WTC11 (cell line): ENCODE measurements around the gene DNAJC16.

Experiments used
- CREM ChIP-seq: sonication (generic); formaldehyde crosslinking; IDR thresholded peaks from 2 replicates; pipeline ENCODE4 v1.8.1; 2022; ENCODE audit warnings: mild to moderate bottlenecking, missing genetic modification reagents, moderate library complexity
- CTCF ChIP-seq: fragments of 200-600 bp; IDR thresholded peaks from 2 replicates; pipeline ENCODE4 v1.8.0; 2022; ENCODE audit warnings: antibody characterized with exemption
- NFYB ChIP-seq: sonication (generic); formaldehyde crosslinking; conservative IDR thresholded peaks from 2 replicates; pipeline ENCODE4 v1.8.0; 2022; ENCODE audit warnings: low read depth, missing genetic modification reagents
- ZNF121 ChIP-seq: sonication (generic); formaldehyde crosslinking; IDR thresholded peaks from 2 replicates; pipeline ENCODE4 v1.8.0; 2023; ENCODE audit warnings: missing genetic modification reagents
- TF ChIP-seq, protein P1 (sequence below): sonication (generic); formaldehyde crosslinking; IDR thresholded peaks from 2 replicates; pipeline ENCODE4 v1.8.1; 2023; ENCODE audit warnings: mild to moderate bottlenecking, missing genetic modification reagents, moderate library complexity

DNA sequence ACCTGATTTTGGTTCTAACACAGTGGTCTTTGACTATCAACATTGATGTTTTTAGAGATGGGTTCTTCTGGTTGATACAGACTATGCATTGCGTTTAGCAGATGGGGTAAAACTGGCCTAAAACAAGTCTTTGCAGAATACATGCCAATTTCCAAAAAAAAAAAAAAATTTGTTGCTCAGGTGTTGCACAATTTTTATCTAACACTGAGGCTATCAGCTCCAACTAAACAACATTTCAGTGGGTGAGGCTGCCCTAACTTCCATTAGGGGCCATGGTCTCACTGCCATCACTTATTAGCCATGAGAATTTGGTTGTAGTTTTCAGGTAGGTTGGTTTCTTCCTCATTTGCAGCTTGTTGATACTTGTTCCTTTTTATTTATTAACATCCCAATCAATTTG lies 44.2 kb downstream of the DNAJC16 start:
- TF ChIP-seq CTCF (no peak), NFYB (no peak), ZNF121 (CRISPR knock-in tag) (no peak), CREM (CRISPR knock-in tag) (no peak)
- TF ChIP-seq, protein P1, sequence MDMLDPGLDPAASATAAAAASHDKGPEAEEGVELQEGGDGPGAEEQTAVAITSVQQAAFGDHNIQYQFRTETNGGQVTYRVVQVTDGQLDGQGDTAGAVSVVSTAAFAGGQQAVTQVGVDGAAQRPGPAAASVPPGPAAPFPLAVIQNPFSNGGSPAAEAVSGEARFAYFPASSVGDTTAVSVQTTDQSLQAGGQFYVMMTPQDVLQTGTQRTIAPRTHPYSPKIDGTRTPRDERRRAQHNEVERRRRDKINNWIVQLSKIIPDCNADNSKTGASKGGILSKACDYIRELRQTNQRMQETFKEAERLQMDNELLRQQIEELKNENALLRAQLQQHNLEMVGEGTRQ (CRISPR knock-in tag), result no peak
